ENCODE measurements around the gene RDH14. TPM values are rescaled to one million over a fixed set of nuclear protein-coding genes. Genes with fewer than 3 reads are reported as not detected.
A peak's percentile ranks its signal among the peaks of the same experiment; 100 is the strongest.

RDH14 gene
- total and polyA plus RNA-seq, 10 of the 15 experiments (the other 5 are each of a cell fraction or from before 2014, with no cell fraction given), result 15.5 to 33.4 (median 22.8) TPM

DNA sequence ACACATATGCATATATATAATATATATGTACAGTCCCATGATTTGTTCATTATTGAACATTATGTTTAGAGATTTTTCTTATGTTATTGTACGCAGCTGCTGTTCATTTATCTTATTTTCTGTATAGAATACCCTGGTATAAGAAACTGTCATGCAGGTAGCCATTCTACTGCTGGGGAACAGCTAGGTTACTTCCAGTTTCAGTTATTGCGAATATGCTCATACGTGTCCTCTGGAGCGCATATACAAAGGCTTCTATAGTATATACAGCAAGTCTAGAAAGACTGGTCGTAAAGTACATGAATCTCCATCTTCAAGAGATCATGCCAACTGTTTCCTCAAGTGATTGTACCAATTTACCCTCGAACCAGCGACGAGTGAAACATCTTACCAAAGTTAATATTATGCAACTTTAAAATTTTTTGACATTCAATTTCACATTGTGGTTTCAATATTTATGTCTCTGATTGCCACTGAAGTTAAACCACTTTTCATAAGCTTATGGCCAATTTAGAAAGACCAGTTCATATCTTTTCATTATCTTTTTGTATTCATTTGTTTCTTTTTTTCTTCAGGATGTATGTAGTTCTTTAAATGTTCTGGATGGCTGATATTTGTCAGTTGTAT lies 53.5 kb downstream of the RDH14 start:
- Histone ChIP-seq H3K27ac (ENCODE audit: control insufficient read depth, insufficient read depth) (no peak overlapping the region), H3K79me2 (ENCODE audit: control insufficient read depth, insufficient read depth, low read length) (no peaks in the 10 kb centered on the region), H3K4me3 (no peak overlapping the region), H3K27me3 (replicated peaks in 1 of 2; ENCODE audit: control insufficient read depth in 2 of 2, insufficient read depth in 2 of 2, low read length in 1 of 2) (no peaks in the 10 kb centered on the region), H4K20me1 (ENCODE audit: control insufficient read depth, insufficient read depth) (no peaks in the 10 kb centered on the region), H3K4me1 (ENCODE audit: control insufficient read depth, insufficient read depth, low read length) (no peaks in the 10 kb centered on the region), H2AFZ (ENCODE audit: control insufficient read depth, low read depth, low read length) (no peak overlapping the region), H3K9ac (ENCODE audit: control insufficient read depth, insufficient read depth, low read length) (no peak overlapping the region), H3K4me2 (ENCODE audit: control insufficient read depth, insufficient read depth) (no peak overlapping the region; the same call in 1 of the 2 replicates), H3K9me3 (replicated peaks; ENCODE audit: control insufficient read depth, insufficient read depth, low read length) (no peaks in the 10 kb centered on the region), H3K36me3 (ENCODE audit: control insufficient read depth in 2 of 2, insufficient read depth in 2 of 2, low read length in 1 of 2) (no peaks in the 10 kb centered on the region)
- ATAC-seq (0 out of 3 replicates have a peak, but pooled peaks have one; percentile 21), DNase-seq (ENCODE audit: low read depth, low spot score) (no peak), FAIRE-seq (no peak)
- POLR2A ChIA-PET, result no interaction called here
- CTCF ChIA-PET, result interaction anchor here (0.6 to 1.2 kb wide), 3 partner anchors 13 to 121 kb away, joined by 3 to 5 read pairs (median 3); no protein-coding TSS in a partner anchor
- intact Hi-C loops (cut with micrococcal nuclease; ENCODE audit: unreplicated experiment) (no loop called here), in situ Hi-C loops (cut with MboI) (no loop called here)
- WGBS (ENCODE audit: insufficient coverage, insufficient replicate concordance, low lambda C conversion rate, missing lambda C conversion rate), result 41% methylated on average over 8 of the region's 8 CpGs
- no TSS peak for BruUV-seq (replicated peaks)
- RAD21 ChIA-PET (ENCODE audit: unreplicated experiment), result no interaction called here
- no peak for TF ChIP-seq RBBP5 (conservative IDR thresholded peaks at IDR 0.05)
- TF ChIP-seq, protein P1, sequence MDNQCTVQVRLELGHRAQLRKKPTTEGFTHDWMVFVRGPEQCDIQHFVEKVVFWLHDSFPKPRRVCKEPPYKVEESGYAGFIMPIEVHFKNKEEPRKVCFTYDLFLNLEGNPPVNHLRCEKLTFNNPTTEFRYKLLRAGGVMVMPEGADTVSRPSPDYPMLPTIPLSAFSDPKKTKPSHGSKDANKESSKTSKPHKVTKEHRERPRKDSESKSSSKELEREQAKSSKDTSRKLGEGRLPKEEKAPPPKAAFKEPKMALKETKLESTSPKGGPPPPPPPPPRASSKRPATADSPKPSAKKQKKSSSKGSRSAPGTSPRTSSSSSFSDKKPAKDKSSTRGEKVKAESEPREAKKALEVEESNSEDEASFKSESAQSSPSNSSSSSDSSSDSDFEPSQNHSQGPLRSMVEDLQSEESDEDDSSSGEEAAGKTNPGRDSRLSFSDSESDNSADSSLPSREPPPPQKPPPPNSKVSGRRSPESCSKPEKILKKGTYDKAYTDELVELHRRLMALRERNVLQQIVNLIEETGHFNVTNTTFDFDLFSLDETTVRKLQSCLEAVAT (IDR thresholded peaks at IDR 0.05), result no peak
- TF ChIP-seq BCL3 (IDR thresholded peaks at IDR 0.05; ENCODE audit: borderline replicate concordance, insufficient read depth, low read depth, low read length, poor library complexity, severe bottlenecking), result no peak
- TF ChIP-seq FOS (IDR thresholded peaks at IDR 0.05; ENCODE audit: borderline replicate concordance, extremely low read depth, insufficient read length), result no peak
- TF ChIP-seq PML (IDR thresholded peaks at IDR 0.05; ENCODE audit: low read length), result no peak
- no peak for TF ChIP-seq HDAC2 (IDR thresholded peaks at IDR 0.05)
- TF ChIP-seq, protein P2, sequence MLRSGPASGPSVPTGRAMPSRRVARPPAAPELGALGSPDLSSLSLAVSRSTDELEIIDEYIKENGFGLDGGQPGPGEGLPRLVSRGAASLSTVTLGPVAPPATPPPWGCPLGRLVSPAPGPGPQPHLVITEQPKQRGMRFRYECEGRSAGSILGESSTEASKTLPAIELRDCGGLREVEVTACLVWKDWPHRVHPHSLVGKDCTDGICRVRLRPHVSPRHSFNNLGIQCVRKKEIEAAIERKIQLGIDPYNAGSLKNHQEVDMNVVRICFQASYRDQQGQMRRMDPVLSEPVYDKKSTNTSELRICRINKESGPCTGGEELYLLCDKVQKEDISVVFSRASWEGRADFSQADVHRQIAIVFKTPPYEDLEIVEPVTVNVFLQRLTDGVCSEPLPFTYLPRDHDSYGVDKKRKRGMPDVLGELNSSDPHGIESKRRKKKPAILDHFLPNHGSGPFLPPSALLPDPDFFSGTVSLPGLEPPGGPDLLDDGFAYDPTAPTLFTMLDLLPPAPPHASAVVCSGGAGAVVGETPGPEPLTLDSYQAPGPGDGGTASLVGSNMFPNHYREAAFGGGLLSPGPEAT (IDR thresholded peaks at IDR 0.05; ENCODE audit: low read depth), result no peak
- TF ChIP-seq, protein P3, sequence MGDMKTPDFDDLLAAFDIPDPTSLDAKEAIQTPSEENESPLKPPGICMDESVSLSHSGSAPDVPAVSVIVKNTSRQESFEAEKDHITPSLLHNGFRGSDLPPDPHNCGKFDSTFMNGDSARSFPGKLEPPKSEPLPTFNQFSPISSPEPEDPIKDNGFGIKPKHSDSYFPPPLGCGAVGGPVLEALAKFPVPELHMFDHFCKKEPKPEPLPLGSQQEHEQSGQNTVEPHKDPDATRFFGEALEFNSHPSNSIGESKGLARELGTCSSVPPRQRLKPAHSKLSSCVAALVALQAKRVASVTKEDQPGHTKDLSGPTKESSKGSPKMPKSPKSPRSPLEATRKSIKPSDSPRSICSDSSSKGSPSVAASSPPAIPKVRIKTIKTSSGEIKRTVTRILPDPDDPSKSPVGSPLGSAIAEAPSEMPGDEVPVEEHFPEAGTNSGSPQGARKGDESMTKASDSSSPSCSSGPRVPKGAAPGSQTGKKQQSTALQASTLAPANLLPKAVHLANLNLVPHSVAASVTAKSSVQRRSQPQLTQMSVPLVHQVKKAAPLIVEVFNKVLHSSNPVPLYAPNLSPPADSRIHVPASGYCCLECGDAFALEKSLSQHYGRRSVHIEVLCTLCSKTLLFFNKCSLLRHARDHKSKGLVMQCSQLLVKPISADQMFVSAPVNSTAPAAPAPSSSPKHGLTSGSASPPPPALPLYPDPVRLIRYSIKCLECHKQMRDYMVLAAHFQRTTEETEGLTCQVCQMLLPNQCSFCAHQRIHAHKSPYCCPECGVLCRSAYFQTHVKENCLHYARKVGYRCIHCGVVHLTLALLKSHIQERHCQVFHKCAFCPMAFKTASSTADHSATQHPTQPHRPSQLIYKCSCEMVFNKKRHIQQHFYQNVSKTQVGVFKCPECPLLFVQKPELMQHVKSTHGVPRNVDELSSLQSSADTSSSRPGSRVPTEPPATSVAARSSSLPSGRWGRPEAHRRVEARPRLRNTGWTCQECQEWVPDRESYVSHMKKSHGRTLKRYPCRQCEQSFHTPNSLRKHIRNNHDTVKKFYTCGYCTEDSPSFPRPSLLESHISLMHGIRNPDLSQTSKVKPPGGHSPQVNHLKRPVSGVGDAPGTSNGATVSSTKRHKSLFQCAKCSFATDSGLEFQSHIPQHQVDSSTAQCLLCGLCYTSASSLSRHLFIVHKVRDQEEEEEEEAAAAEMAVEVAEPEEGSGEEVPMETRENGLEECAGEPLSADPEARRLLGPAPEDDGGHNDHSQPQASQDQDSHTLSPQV (IDR thresholded peaks at IDR 0.05), result no peak
- no peak for TF ChIP-seq ZNF207 (IDR thresholded peaks at IDR 0.05; ENCODE audit: borderline replicate concordance)
- TF ChIP-seq CREM (IDR thresholded peaks at IDR 0.05; ENCODE audit: low read depth), result no peak
- TF ChIP-seq LARP7 (IDR thresholded peaks at IDR 0.05), result no peak
- TF ChIP-seq ZNF274 (IDR thresholded peaks at IDR 0.05; ENCODE audit: insufficient read depth, insufficient read length), result no peak
- no peak for TF ChIP-seq EED (IDR thresholded peaks at IDR 0.05; ENCODE audit: low read depth)
- no peak for TF ChIP-seq NRF1 (conservative IDR thresholded peaks at IDR 0.05; ENCODE audit: low read depth, low read length)
- SMC1A ChIA-PET (ENCODE audit: uncharacterized antibody, unreplicated experiment), result interaction anchor here (0.6 kb wide), 1 partner anchor 13 kb away, joined by 3 read pairs; no protein-coding TSS in a partner anchor
